NCI-H345 treated with DMSO at 0.1 percent for 48 hours (cell line): ENCODE results near the gene RFC2.
"Not testable (repeated sequence)": the region's sequence is repeated elsewhere in the genome, so short reads cannot be mapped to it uniquely, and the experiment has no call there.

ENCODE experiments used
- DNase-seq: peaks from one replicate; lab custom pipeline; 2025; ENCODE audit not compliant: unreplicated experiment; lab: John Stamatoyannopoulos, UW

The RFC2 gene

GRCh38 chr7:74219416-74219815, 34.8 kb downstream of the RFC2 start:
- DNase-seq, result no peak

GRCh38 chr7:74218343-74218698, 35.9 kb downstream of the RFC2 start:
- DNase-seq, result no peak

- DNase-seq, result no peak
Observed at GRCh38 chr7:74217455-74218342, 36.5 kb downstream of the RFC2 start.

GRCh38 chr7:74216361-74216761, 37.8 kb downstream of the RFC2 start:
- no peak for DNase-seq

GRCh38 chr7:74215921-74216320, 38.3 kb downstream of the RFC2 start:
- no peak for DNase-seq

- no peak for DNase-seq
Observed at GRCh38 chr7:74214816-74215630, 39.2 kb downstream of the RFC2 start.

GRCh38 chr7:74212661-74213060, 41.5 kb downstream of the RFC2 start:
- DNase-seq, result no peak

- DNase-seq, result not testable (repeated sequence)
Observed at GRCh38 chr7:74208241-74208640, 46.0 kb downstream of the RFC2 start.

GRCh38 chr7:74207586-74207985, 46.6 kb downstream of the RFC2 start:
- DNase-seq, result no peak

- DNase-seq, result peak; percentile 30
Observed at GRCh38 chr7:74206589-74207120, 47.5 kb downstream of the RFC2 start.

GRCh38 chr7:74206052-74206451, 48.1 kb downstream of the RFC2 start:
- DNase-seq, result not testable (repeated sequence)

GRCh38 chr7:74203956-74204618, 50.1 kb downstream of the RFC2 start:
- DNase-seq, result no peak

GRCh38 chr7:74202841-74203556, 51.2 kb downstream of the RFC2 start:
- DNase-seq, result no peak

GRCh38 chr7:74199551-74200355, 54.4 kb downstream of the RFC2 start:
- no peak for DNase-seq

GRCh38 chr7:74197449-74198124, 56.6 kb downstream of the RFC2 start:
- DNase-seq, result no peak

GRCh38 chr7:74195968-74196654, 58.1 kb downstream of the RFC2 start:
- DNase-seq, result not testable (repeated sequence)

- not testable (repeated sequence) for DNase-seq
Observed at GRCh38 chr7:74195139-74195860, 58.9 kb downstream of the RFC2 start.

- no peak for DNase-seq
Observed at GRCh38 chr7:74194686-74195085, 59.5 kb downstream of the RFC2 start.
